KOPT-K1 (cell line): Measurements from ENCODE around the gene SEC23A.

ENCODE experiments used
- H3K27ac ChIP-seq: fragments of 200-600 bp; sonication (generic); 2 replicates; pipeline ENCODE4 v1.5.1; 2016; ENCODE audit warnings: antibody characterized with exemption, mild to moderate bottlenecking, low read depth, low read length; ENCODE audit not compliant: poor library complexity, severe bottlenecking
- H3K36me3 ChIP-seq: fragments of 200-600 bp; sonication (generic); 2 replicates; pipeline ENCODE4 v1.5.1; 2017; ENCODE audit warnings: antibody characterized with exemption, mild to moderate bottlenecking, low read length, moderate library complexity; ENCODE audit not compliant: insufficient read depth
- H3K9me3 ChIP-seq: fragments of 200-600 bp; sonication (generic); 2 replicates; pipeline ENCODE4 v1.5.1; 2017; ENCODE audit warnings: antibody characterized with exemption, low read length, mild to moderate bottlenecking; ENCODE audit not compliant: insufficient read depth, poor library complexity, severe bottlenecking

Gene SEC23A

GRCh38 chr14:38993981-38994380 lies 109.1 kb downstream of the SEC23A start:
- Histone ChIP-seq H3K27ac (no peak overlapping the region), H3K9me3 (no peaks in the 10 kb centered on the region), H3K36me3 (no peaks in the 10 kb centered on the region)

GRCh38 chr14:38992067-38992844 lies 110.8 kb downstream of the SEC23A start:
- Histone ChIP-seq H3K9me3 (no peaks in the 10 kb centered on the region), H3K36me3 (no peaks in the 10 kb centered on the region), H3K27ac (no peak overlapping the region)

GRCh38 chr14:38991299-38991698 lies 111.7 kb downstream of the SEC23A start:
- no peaks in the 10 kb centered on the region for H3K36me3 ChIP-seq
- no peaks in the 10 kb centered on the region for H3K9me3 ChIP-seq
- no peak overlapping the region for H3K27ac ChIP-seq

- no peaks in the 10 kb centered on the region for H3K9me3 ChIP-seq
- no peaks in the 10 kb centered on the region for H3K36me3 ChIP-seq
- no peak overlapping the region for H3K27ac ChIP-seq
Measured at GRCh38 chr14:38989922-38990546, 113.0 kb downstream of the SEC23A start.

- Histone ChIP-seq H3K27ac (no peak overlapping the region), H3K9me3 (no peaks in the 10 kb centered on the region), H3K36me3 (no peaks in the 10 kb centered on the region)
Measured at GRCh38 chr14:38987781-38988180, 115.3 kb downstream of the SEC23A start.

- no peaks in the 10 kb centered on the region for H3K9me3 ChIP-seq
- H3K36me3 ChIP-seq: no peaks in the 10 kb centered on the region
- H3K27ac ChIP-seq: no peak overlapping the region
Measured at GRCh38 chr14:38982837-38983236, 120.2 kb downstream of the SEC23A start.

- Histone ChIP-seq H3K9me3 (no peaks in the 10 kb centered on the region), H3K27ac (no peak overlapping the region), H3K36me3 (no peaks in the 10 kb centered on the region)
Measured at GRCh38 chr14:38982278-38982677, 120.8 kb downstream of the SEC23A start.
